Fibroblast of skin of back (primary cell): Measurements from ENCODE around the gene DGKG.

Experiments used
- DNase-seq: peaks from one replicate; pipeline ENCODE4 v3.0.0-alpha.2; 2013

Gene DGKG

GRCh38 chr3:186133980-186134379 is 228.1 kb downstream of the DGKG start:
- no peak for DNase-seq

- DNase-seq, result no peak
Measured at GRCh38 chr3:186132487-186132886, 229.5 kb downstream of the DGKG start.

- no peak for DNase-seq
Measured at GRCh38 chr3:186129206-186129605, 232.8 kb downstream of the DGKG start.

GRCh38 chr3:186128158-186128557 is 233.9 kb downstream of the DGKG start:
- DNase-seq, result no peak

- no peak for DNase-seq
Measured at GRCh38 chr3:186127463-186127862, 234.6 kb downstream of the DGKG start.

GRCh38 chr3:186125118-186125517 is 236.9 kb downstream of the DGKG start:
- no peak for DNase-seq

GRCh38 chr3:186124592-186124991 is 237.4 kb downstream of the DGKG start:
- no peak for DNase-seq

GRCh38 chr3:186123012-186123411 is 239.0 kb downstream of the DGKG start:
- no peak for DNase-seq

- no peak for DNase-seq
Measured at GRCh38 chr3:186121968-186122367, 240.1 kb downstream of the DGKG start.

- no peak for DNase-seq
Measured at GRCh38 chr3:186121278-186121677, 240.8 kb downstream of the DGKG start.

GRCh38 chr3:186119499-186119898 is 242.5 kb downstream of the DGKG start:
- DNase-seq, result no peak

GRCh38 chr3:186118692-186119091 is 243.3 kb downstream of the DGKG start:
- DNase-seq, result no peak

GRCh38 chr3:186117521-186118134 is 244.4 kb downstream of the DGKG start:
- no peak for DNase-seq

- no peak for DNase-seq
Measured at GRCh38 chr3:186115239-186115996, 246.6 kb downstream of the DGKG start.

GRCh38 chr3:186110975-186111974 is 250.8 kb downstream of the DGKG start:
- DNase-seq, result no peak

- DNase-seq, result no peak
Measured at GRCh38 chr3:186109897-186110803, 251.9 kb downstream of the DGKG start.

- peak; percentile 100 for DNase-seq
Measured at GRCh38 chr3:186108941-186109865, 252.8 kb downstream of the DGKG start, which contains the start of gene ETV5. ETV5 (minus strand) TSS chr3:186109089; CDS start chr3:186105868, 3,221 bp downstream.

GRCh38 chr3:186108106-186108940 is 253.7 kb downstream of the DGKG start:
- peak; percentile 74 for DNase-seq

- DNase-seq, result peak; percentile 71
Measured at GRCh38 chr3:186107215-186108105, 254.6 kb downstream of the DGKG start.
